MV-4-11 (cell line): Measurements from ENCODE around the gene MPP7.
"Not testable (repeated sequence)": the region's sequence is repeated elsewhere in the genome, so short reads cannot be mapped to it uniquely, and the experiment has no call there.

Experiments used
- DNase-seq: peaks from one replicate; lab custom pipeline; 2025; lab: John Stamatoyannopoulos, UW

Gene MPP7

GRCh38 chr10:28302638-28303488, at the start of gene MPP7:
Gene MPP7, minus strand, starts transcription at chr10:28303064. Its CDS starts 64,460 bp downstream, at chr10:28238604.
- peak; percentile 97 for DNase-seq

DNA sequence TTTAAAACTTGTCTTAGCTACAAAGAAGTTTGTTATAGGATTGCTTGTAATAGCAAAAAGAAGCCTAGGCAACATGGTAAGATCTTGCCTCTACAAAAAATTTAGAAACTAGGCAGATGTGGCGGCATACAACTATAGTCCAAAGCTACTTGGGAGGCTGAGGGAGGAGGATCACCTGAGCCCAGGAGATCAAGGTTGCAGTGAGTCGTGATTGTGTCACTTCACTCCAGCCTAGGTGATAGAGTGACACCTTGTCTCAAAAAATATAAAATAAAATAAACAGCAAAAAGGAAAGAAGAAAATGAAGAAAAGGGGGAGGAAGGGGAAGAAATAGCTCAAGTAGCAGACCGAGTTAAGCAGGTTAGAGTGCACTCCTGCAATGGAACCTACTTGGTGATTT, 47.0 kb upstream of the MPP7 start:
- DNase-seq: no peak

DNA sequence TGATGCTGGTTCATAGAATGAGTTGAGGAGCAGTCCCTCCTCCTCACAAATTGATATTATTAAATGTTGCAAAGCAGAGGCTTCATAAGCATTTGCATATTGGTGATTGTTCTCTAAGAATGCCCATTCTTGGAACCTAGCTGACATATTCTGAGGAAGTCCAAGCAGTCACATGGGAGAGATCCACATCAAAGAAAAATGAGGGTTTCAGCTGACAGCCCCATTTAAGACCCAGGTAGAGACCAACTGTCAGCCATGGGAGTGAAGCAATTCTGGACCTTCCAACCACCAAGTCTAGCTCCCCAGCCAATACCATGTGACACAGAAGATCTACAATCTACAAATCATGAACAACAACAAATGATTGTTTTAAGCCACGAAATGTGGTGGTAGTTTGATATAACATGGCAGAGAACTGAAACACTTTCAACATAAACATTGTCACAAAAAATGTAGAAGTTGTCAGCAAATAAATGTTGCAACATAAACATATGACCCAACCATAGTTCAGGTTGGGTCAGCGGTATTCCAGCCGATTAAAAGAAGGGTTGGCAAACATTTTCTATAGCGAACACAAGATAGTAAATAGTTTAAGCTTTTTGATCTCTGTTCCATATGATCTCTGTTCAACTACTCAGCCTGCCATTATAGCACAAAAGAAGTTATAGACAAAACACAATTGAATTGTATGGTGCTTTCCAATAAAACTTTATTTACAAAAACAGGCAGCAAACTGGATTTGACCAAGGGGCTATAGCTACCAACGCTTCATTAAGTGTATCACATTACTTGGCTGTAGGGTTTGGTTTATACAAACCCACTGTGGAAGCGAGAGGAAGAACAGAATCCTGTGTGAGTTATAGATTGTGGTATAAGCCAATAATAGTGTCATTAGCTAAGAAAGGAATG, 41.4 kb upstream of the MPP7 start:
- DNase-seq: no peak

DNA sequence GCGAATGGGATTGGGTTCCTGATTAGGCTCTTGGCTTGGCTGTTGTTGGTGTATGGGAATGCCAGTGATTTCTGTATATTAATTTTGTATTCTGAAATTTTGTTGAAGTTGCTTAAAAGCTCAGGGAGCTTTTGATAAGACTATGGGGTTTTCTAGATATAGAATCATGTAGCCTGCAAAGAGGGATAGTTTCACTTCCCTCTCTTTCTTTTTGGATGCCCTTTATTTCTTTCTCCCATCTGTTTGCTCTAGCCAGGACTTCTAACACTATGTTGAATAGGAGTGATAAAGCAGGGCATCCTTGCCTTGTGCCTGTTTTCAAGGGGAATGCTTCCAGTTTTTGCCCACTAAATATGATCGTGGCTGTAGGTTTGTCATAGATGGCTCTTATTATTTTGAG, 40.4 kb upstream of the MPP7 start:
- peak; percentile 56 for DNase-seq

- not testable (repeated sequence) for DNase-seq
These were observed 38.8 kb upstream of the MPP7 start for GRCh38 chr10:28341679-28342078.

DNA sequence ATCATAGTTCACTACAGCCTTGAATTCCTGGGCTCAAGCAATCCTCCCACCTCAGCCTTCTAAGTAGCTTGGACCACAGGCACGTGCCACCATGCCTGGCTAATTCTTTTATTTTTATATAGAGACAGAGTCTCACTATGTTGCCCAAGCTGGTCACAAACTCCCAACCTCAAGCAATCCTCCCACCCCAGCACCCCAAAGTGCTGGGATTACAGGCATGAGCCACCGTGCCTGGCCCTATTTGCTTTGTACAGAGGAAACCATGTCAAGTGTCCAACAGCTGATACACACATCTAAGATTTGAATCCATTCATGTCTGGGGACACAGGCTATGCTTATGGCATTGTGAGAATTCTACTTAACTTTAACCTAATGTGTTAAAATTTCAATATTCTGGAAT, 29.9 kb upstream of the MPP7 start:
- no peak for DNase-seq

DNA sequence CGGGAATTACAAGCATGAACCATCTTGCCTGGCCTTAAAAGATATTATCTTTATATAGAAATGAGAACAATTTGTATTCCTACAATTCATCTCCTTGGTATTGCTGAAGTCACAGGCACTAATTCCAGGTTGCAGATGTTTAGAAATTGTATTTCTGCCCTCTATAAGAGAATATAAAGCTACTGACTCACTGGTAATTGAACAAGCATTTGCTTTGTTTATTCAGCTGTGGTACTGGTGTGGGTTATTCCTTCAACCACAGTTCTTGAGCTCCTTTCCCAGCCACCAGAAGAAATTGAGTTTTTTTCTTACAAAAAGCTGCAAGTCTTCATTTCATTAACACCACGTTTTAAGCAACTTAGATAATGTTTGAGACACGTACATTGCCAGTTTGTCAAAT, 29.0 kb upstream of the MPP7 start:
- no peak for DNase-seq

DNA sequence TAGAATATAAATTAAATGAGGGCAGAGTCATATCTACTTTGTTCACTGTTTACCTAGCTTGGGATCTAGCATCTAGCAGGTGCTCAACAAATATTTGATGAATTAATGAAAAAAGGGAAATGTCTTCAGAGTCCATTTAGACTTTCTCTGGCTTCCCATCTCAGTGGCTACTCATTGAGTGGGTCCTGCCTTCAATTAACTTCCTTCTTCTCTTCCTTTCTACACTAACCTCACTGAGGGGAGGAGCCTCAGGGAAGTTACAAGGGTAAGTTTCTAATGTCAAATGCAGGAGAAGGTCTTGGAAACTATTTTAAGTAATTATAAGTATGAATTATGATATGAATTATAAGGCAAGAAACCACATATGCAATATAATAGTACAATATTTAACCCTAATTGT, 28.2 kb upstream of the MPP7 start:
- peak; percentile 56 for DNase-seq

DNA sequence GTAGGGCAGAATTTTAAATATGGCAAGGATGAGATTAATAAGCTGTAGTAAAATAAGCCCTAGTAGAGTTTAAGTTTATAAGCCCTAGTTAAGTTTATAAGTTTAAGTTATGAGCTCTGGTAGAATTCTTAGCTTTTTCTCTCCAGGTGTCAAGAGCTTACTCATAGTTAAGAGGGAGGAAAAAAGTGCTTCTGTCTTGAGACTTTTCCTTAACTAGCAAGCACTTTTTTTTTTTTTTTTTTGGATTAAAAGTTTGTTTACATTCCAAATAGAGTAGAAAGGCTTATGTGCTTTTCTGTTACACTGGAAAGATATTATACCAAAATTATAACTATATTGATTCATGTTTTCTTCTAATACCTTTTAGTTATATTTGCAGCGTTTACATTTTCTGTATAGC, 25.5 kb upstream of the MPP7 start:
- no peak for DNase-seq

DNA sequence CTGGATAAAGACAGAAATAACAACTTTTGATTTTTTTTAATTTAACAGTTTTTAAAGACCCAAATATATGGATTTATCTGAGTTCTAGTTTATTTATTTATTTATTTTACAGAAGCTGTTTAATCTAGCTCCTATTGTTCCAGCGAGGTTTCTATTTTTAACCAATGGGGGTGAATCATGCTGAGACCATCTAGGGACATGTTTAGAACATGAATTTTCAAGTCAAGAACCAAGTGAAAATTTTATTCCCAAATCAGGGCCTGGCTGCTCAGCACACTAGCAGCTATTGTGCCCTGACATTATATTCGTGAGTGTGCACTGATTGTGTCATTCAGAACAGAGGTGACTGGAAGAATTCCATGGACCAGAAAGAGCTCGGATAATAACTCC, 24.6 kb upstream of the MPP7 start:
- DNase-seq: no peak

- DNase-seq: peak; percentile 25
These were observed 23.9 kb upstream of the MPP7 start for GRCh38 chr10:28326516-28327490.

DNA sequence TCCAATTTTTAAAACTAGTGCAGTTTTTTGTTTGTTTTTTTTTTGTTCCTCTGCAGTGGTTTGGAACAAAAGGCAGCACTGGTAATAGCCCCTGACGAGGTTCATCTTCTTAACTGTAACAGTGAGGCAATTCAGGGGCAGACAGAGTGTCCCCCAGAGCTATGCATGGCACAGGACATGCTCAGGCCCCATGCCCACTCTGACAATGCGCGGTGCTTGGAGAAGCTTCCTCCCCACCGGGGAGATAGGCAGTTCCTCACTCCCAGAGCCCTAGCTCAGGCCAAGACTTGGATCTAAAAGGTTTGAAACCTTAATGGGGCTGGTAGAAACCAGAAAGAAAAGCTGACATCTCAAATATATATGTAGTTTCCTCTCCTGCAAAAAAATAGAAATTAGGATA, 17.9 kb upstream of the MPP7 start:
- no peak for DNase-seq

- DNase-seq: no peak
These were observed 17.2 kb upstream of the MPP7 start for GRCh38 chr10:28320090-28320489.

DNA sequence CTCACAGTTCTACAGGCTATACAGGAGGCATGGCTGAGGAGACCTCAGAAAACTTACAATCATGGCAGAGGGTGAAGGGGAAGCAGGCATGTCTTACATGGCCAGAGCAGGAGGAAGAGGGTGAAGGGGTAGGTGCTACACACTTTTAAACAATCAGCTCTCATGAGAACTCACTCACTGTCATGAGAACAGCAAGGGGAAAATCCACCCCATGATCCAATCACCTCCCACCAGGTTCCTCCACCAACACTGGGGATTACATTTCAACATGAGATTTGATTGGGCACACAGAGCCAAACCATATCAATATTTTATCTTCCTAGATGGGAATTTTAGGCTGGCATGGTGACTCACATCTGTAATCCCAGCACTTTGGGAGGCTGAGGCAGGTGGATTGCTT, 16.2 kb upstream of the MPP7 start:
- not testable (repeated sequence) for DNase-seq

- DNase-seq: no peak
These were observed 15.8 kb upstream of the MPP7 start for GRCh38 chr10:28318626-28319025.

DNA sequence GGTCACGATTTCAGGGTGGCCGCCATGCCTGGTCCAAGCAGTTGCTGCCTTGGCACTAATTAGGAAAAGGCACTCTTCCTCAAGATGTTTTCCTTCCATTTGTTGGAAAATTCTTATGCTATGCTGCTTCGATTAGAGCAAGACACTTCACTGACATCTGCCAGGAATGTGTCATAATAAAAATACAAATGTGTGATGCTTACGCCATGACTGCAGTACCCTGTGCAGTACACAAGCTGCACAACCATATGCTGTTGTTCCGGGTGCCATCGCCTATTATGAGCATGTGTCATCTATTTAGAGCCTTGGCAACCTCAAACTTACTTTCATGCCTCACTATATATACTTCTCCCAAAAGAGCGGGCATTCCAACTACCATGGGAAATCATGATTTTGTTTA, 14.9 kb upstream of the MPP7 start:
- no peak for DNase-seq

DNA sequence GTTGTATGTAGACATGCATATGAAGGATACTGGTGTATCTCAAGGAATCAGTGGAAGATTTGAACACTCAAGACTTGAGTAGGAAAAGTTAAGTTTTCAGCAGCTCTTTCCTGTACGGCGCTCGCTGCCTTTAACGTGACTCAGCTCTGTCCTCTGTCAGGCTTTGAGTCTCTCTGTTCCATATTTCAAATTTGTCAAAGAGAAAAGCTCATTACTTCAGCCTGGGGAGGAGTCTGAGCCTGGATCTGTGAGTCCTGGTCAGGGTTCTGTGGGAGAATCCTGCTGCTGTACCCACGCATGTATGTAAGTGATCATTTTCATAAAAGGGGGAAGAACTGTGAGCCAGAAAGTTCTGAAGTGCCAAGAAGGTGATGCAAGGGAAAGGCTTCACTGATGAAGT, 13.8 kb upstream of the MPP7 start:
- no peak for DNase-seq

- no peak for DNase-seq
These were observed 12.3 kb upstream of the MPP7 start for GRCh38 chr10:28315140-28315539.

DNA sequence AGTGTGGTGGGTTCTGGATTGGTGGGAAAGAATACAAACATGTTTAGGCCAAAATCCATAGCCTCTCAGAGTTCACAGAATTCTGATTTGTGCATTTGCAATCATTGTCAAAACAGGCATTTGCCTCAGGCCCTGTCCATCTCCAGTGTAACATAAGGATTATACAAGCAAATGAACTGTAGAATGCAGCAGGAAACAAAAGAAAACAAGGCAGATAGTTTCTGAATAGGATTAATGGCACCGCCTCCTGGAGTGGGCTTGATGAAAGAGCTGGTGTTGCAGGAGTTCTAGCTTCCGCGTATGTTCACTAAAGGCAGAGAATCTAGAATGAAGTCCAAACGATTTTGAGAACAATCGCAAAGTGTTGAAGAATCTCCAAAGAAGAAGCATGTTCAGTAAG, 11.3 kb upstream of the MPP7 start:
- DNase-seq: no peak

- no peak for DNase-seq
These were observed 9.7 kb upstream of the MPP7 start for GRCh38 chr10:28312572-28312971.

DNA sequence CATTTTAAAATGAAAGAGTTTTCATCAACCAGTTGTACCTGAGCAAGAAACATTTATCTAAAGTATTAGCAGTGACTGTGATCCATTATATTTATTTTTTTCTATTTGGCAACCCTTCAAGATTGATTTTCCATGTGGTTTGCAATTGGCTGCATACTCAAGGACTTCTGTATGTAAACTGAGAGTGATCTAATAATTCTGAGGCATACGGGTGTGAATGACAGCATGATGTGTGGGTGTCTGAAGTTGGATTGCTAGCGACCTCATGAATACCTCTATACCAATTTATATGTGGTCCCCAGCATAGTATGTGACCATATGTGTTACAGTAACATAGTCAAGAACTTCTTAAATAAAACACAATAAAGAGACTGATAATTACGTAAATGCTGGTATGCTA, 8.2 kb upstream of the MPP7 start:
- DNase-seq: no peak

GRCh38 chr10:28307267-28307666, 4.4 kb upstream of the MPP7 start:
- DNase-seq: no peak
